Measurements from ENCODE around the gene RBM14. TPM values are rescaled to one million over a fixed set of nuclear protein-coding genes. Genes with fewer than 3 reads are reported as not detected.
A peak's percentile ranks its signal among the peaks of the same experiment; 100 is the strongest.

RBM14 gene
- total and polyA plus RNA-seq, 10 of the 15 experiments (the other 5 are each of a cell fraction or from before 2014, with no cell fraction given) = 5.4 to 140 (median 44.5) TPM

GRCh38 chr11:66598993-66599392 is 17.4 kb upstream of the RBM14 start (continued):
- TF ChIP-seq NKRF (conservative IDR thresholded peaks at IDR 0.05) (no peak), MYC (IDR thresholded peaks at IDR 0.05; ENCODE audit: insufficient read depth, insufficient read length, insufficient replicate concordance, low read length, severe bottlenecking) (no peak), JUND (IDR thresholded peaks at IDR 0.05; ENCODE audit: low read depth, low read length) (no peak)

DNA sequence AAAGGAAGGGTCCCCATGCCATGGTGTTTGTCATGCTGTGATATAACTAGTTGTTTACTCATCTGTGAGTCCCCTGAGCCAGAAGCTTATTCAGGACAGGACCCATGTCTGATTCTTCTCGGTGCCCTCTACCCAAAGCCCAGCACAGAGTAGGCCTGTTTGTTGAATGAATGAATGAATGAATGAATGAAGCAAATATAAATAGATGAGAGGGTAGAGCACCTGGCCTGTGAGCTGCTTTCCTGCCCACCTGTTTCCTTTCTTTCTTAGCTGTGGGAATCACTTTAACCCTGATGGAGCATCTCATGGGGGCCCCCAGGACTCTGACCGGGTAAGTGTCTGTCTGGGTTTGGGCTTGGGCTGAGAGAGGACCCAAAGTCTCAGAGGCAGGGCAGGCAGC is 16.2 kb upstream of the RBM14 start:
- DNase-seq (ENCODE audit: low read depth, low spot score) (no peak), FAIRE-seq (no peak), ATAC-seq (no peak)
- no peak overlapping the region for H2AFZ ChIP-seq (ENCODE audit: control insufficient read depth, low read depth, low read length)
- peaks cover 0 to 6% of the 10 kb centered on the region in 2 experiments; a peak in 1 of 4 replicates for H3K36me3 ChIP-seq (ENCODE audit: control insufficient read depth in 2 of 2, insufficient read depth in 2 of 2, low read length in 1 of 2)
- no peaks in the 10 kb centered on the region for H3K9me3 ChIP-seq (replicated peaks; ENCODE audit: control insufficient read depth, insufficient read depth, low read length)
- peaks cover 7% of the 10 kb centered on the region; the same call in 1 of the 2 replicates for H3K4me1 ChIP-seq (ENCODE audit: control insufficient read depth, insufficient read depth, low read length)
- in situ Hi-C loops (cut with MboI) (no loop called here), intact Hi-C loops (cut with micrococcal nuclease; ENCODE audit: unreplicated experiment) (no loop called here)
- ChIA-PET POLR2A (interaction anchor here (0.6 to 2.4 kb wide), 5 partner anchors 8 to 134 kb away, joined by 3 to 7 read pairs (median 4); partner anchors contain the start of genes CCDC87, PELI3 and RBM14), CTCF (interaction anchor here (2.1 kb wide), 1 partner anchor 8 kb away, joined by 4 read pairs; no protein-coding TSS in a partner anchor), RAD21 (ENCODE audit: unreplicated experiment) (no interaction called here), SMC1A (ENCODE audit: uncharacterized antibody, unreplicated experiment) (interaction anchor here (0.9 to 1.0 kb wide), 2 partner anchors 11 to 20 kb away, joined by 3 read pairs; no protein-coding TSS in a partner anchor)
- no peaks in the 10 kb centered on the region for H3K27me3 ChIP-seq (replicated peaks in 1 of 2; ENCODE audit: control insufficient read depth in 2 of 2, insufficient read depth in 2 of 2, low read length in 1 of 2)
- no peak overlapping the region for H3K4me3 ChIP-seq
- H3K9ac ChIP-seq (ENCODE audit: control insufficient read depth, insufficient read depth, low read length) = no peak overlapping the region
- peaks cover 7% of the 10 kb centered on the region for H3K79me2 ChIP-seq (ENCODE audit: control insufficient read depth, insufficient read depth, low read length)
- BruUV-seq (replicated peaks) = no TSS peak
- H3K27ac ChIP-seq (ENCODE audit: control insufficient read depth, insufficient read depth) = no peak overlapping the region
- no peaks in the 10 kb centered on the region for H4K20me1 ChIP-seq (ENCODE audit: control insufficient read depth, insufficient read depth)
- 21% methylated on average over 2 of the region's 2 CpGs for WGBS (ENCODE audit: insufficient coverage, insufficient replicate concordance, low lambda C conversion rate, missing lambda C conversion rate)
- H3K4me2 ChIP-seq (ENCODE audit: control insufficient read depth, insufficient read depth) = no peak overlapping the region
- TF ChIP-seq MYB (IDR thresholded peaks at IDR 0.05; ENCODE audit: borderline replicate concordance, low read depth, low read length) (no peak), ZNF24 (IDR thresholded peaks at IDR 0.05) (peak; percentile 62), EGR1 (IDR thresholded peaks at IDR 0.05; ENCODE audit: borderline replicate concordance in 1 of 2, low read depth in 2 of 2, low read length in 2 of 2) (no peak)
